Stomach (tissue), 4 donors: Measurements from ENCODE around the gene RNF213.

ENCODE experiments used
- CTCF ChIP-seq, 7 experiments: fragments of 450-650 bp in 4 of 7; fragments of 200-600 bp in 3 of 7; sonication (generic) in 3 of 7; IDR thresholded peaks; one replicate each; pipeline ENCODE4 v1.5.1; 2016 to 2019; ENCODE audit warnings: antibody characterized with exemption in 7 of 7, control low read depth in 2 of 7, mild to moderate bottlenecking in 1 of 7
- POLR2AphosphoS5 ChIP-seq, 3 donors: sonication (generic); formaldehyde crosslinking; IDR thresholded peaks; one replicate each; pipeline ENCODE4 v1.6.1; 2016; ENCODE audit warnings: antibody characterized with exemption in 3 of 3

- no peak for TF ChIP-seq POLR2AphosphoS5 (IDR thresholded peaks at IDR 0.05)
- no peak for TF ChIP-seq CTCF (IDR thresholded peaks at IDR 0.05)
Observed at GRCh38 chr17:80270836-80271235, 10.2 kb downstream of the RNF213 start.
